ENCODE measurements around the gene FAM89A.
"Not testable (repeated sequence)": the region's sequence is repeated elsewhere in the genome, so short reads cannot be mapped to it uniquely, and the experiment has no call there.

GRCh38 chr1:230984622-230985515 lies 55.2 kb downstream of the FAM89A start:
- not testable (repeated sequence) for TF ChIP-seq CTCF (conservative IDR thresholded peaks at IDR 0.05; ENCODE audit: low read length); EZH2phosphoT487 (IDR thresholded peaks at IDR 0.05; ENCODE audit: borderline replicate concordance, low read depth, low read length)
